GM20431 (cell line): ENCODE measurements around the gene SLN.

Experiments
- in situ Hi-C: fragments of 300-500 bp; cut with MseI, MboI; formaldehyde crosslinking; loops from one replicate; pipeline ENCODE4 v1.15.0; 2020; ENCODE audit warnings: low sequenced_read_pairs; ENCODE audit not compliant: unreplicated experiment

SLN gene

DNA sequence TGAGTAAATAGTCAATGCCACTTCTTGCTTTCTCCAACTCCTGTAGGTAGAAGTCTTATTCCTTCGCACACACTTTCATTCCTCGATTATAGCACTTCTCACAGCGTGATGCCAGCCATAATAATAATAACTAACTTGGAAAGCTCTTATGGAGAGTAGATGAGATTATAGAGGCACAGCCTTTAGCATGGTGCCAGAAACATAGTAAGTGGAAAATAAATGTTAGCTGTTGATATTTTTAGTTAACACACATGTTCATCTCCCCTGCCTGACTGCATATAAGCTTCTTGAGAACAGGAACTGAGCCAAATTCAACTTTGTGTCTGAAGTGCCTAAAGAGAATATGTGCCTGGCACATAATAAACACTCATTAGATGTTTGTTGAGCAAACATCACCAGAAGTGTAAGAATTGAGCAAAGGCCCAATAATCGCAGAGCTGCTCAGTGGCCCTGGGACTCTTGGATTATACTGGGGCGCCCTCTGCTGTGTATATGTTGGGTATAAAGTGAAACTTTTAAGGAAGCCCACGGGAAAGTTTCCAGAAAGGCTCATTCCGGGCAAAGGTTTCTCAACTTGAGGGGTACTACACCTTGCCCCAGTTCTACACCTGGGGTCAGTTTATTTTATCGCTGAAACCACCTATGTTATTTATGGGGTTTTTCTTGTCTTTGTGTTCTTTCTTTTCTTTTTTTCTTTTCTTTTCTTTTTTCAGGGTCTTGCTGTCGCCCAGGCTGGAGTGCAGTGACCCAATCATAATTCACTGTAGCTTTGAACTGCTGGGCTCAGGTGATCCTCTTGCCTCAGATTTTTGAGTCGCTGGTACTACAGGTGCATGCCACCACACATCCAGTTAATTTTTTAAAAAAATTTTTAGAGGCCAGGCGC is 22.3 kb downstream of the SLN start:
- in situ Hi-C loops = loop anchor here (25.0 kb wide), 1 partner anchor 102 kb away; the partner anchor contains the start of gene ELMOD1

- in situ Hi-C loops = loop anchor here (25.0 kb wide), 1 partner anchor 101 kb away; the partner anchor contains the start of gene ELMOD1
Observed at GRCh38 chr11:107688322-107688918, 23.4 kb downstream of the SLN start.

GRCh38 chr11:107683807-107684206 is 28.0 kb downstream of the SLN start:
- in situ Hi-C loops = loop anchor here (25.0 kb wide), 1 partner anchor 97 kb away; the partner anchor contains the start of gene ELMOD1

- in situ Hi-C loops = loop anchor here (25.0 kb wide), 1 partner anchor 96 kb away; the partner anchor contains the start of gene ELMOD1
Observed at GRCh38 chr11:107683061-107683460, 28.8 kb downstream of the SLN start.

DNA sequence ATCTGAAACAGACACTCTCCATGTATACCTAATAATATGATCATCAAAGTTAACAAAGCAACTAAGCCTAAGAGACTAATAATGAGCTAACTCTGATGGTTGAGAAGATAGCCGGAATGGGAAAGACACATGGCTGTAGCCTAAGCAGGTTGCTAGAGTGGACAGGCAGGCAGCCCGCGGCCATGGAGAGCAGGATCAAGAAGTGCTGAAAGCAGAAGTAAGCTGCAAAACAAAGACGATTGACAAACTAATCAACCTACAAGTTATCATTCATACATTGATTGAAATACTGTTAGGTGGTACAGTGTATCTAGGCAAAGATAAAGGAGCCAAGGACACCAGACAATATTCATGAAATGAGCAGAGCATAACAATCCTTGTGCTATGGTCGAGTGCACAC is 29.3 kb downstream of the SLN start:
- in situ Hi-C loops = loop anchor here (25.0 kb wide), 1 partner anchor 95 kb away; the partner anchor contains the start of gene ELMOD1

DNA sequence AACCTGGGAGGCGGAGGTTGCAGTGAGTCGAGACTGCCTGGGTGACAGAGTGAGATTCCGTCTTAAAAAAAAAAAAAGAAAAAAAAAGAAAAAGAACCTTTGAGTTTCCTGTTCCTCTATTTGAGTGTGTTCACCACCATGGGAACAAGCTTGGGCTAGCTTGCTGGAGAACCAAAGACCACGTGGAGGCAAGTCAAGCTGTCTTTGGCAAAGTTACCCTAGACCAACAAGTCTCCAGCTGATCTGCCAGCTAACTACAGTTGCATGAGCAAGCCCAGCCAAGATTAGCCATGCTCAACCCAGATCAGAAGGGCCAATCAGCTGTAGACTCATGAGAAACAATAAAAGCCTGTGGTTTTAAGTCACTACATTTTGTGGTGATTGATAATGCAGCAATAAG is 29.7 kb downstream of the SLN start:
- in situ Hi-C loops = loop anchor here (25.0 kb wide), 1 partner anchor 95 kb away; the partner anchor contains the start of gene ELMOD1

DNA sequence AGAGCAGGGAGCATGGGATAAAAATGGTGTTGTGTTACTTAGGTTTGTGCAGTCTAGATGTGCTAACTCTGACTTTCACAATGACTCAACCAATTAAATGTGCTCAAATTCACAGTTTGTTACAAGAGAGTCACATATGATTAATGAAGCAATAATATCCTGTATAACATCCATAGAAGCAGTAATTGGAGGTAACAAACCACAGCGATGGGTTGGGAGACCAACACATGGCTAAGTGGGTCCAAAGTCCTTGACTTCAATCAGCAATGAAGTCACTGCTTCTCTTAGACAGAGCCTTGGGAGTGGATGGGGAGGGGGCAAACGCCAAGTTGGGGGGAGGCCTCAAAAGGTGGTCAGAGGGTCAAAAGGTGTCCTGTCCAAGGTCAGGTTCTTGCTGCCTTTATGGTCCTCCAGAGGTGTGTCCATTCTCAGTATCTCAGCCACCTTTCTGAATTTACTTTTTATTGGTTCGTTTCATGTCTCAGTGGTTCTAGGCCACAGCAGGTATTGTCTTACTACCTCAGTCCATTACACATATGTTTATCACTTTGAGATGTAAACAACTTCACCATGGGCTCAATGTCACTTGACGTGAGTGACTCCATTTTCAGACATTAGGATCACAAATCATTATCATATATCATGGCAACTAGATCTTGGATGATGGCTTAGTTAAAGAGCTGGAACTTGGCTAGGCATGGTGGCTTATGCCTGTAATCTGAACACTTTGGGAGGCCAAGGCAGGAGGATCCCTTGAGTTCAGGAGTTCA is 32.4 kb downstream of the SLN start:
- in situ Hi-C loops = loop anchor here (25.0 kb wide), 1 partner anchor 92 kb away; the partner anchor contains the start of gene ELMOD1

- in situ Hi-C loops = loop anchor here (25.0 kb wide), 1 partner anchor 91 kb away; the partner anchor contains the start of gene ELMOD1
Observed at GRCh38 chr11:107678632-107678971, 33.3 kb downstream of the SLN start.

DNA sequence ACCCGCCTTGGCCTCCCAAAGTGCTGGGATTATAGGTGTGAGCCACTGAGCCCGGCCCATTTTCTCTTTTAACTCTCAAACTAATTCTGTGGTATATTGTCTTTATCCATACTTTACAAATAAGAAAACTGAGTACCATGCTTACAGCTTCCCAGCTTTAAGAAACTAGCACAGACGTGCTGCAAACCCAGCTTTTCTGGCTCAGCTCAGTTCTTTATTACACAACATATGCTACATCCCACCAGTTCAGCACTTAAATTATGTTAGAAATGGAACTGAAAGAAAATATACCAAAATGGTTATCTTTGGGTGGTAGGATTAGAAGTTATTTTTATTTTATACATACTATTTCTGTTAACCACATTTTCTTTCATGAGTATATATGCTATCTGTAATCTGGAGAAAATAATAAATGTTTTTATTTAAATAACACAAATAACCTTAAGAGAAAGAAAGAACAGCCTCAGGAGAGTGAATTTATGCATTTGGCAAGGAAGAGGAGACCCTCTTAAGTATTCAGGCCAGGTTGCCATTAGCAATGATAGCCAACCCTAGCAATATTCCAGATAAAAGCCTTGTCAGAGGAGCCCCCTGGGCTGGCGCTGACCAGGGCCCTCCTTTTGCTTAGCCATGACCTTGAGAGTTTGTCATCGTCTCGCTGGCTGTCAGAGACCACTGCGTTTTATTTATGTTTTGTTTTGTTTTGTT is 33.8 kb downstream of the SLN start:
- in situ Hi-C loops = loop anchor here (25.0 kb wide), 1 partner anchor 91 kb away; the partner anchor contains the start of gene ELMOD1

DNA sequence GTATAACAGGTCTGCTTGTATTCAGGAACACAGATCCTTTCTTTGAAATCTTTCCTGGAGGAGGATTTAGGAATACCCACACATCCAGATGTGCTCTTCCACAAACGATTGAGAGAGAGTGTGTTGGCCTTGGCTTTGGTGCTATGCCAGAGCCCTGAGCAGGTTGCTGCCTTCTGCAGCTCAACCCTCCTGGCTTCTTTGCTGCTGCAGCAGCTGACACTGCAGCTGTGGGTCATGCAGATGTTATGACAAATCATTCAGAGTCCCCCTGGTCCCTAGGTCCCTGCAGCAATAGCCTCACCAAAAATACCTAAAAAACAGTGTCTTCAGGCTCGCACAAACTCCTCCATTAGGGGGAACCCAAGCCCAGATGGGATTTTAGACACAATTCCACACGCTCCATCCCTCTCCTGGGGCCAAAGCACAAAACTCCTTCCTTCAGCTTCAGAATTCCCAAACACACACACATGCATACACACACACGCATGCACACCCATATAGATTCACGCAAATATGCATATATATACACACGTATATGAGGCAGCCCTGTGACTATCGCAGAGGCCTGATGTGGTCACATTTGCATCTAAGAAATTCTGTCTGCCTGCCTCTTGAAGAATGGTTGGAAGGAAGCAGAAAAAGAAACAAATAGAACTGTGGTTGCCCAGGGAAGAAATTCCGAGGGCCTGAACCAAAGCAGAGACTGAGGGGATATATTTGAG is 35.4 kb downstream of the SLN start:
- in situ Hi-C loops = loop anchor here (25.0 kb wide), 1 partner anchor 89 kb away; the partner anchor contains the start of gene ELMOD1

- in situ Hi-C loops = loop anchor here (25.0 kb wide), 1 partner anchor 89 kb away; the partner anchor contains the start of gene ELMOD1
Observed at GRCh38 chr11:107675902-107676301, 36.0 kb downstream of the SLN start.

DNA sequence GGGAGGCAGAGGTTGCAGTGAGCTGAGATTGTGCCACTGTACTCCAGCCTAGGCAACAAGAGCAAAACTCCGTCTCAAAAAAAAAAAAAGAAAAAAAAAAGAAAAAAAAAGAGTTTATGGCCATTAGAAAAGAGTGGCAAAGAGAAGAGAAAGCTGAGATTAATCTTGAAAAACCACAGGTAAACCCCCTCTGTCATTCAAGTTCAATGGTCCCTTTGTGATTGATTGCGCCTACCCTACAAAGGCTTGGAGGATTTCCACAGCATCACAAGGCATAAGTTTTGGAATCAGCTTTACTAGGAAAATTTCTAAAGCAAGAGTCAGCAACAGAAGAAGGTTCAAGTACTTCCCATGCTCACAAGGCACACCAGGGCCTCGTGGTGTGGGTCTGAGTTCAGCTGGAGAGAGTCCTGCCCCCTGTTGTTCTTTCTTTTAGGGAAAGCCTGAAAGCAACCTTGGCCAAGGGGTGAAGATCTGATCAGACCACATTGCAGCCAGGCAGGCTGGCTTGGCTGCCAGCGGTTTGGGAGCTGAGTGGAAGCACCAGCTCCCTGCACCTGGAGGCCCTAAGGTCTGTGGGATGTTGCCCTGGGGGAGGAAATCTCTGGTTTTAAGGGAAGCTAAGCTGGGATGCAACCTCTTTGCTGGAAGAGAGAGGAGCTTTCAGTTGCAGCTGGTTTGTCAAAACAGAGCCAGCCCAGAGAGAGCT is 41.8 kb downstream of the SLN start:
- in situ Hi-C loops = no loop called here

DNA sequence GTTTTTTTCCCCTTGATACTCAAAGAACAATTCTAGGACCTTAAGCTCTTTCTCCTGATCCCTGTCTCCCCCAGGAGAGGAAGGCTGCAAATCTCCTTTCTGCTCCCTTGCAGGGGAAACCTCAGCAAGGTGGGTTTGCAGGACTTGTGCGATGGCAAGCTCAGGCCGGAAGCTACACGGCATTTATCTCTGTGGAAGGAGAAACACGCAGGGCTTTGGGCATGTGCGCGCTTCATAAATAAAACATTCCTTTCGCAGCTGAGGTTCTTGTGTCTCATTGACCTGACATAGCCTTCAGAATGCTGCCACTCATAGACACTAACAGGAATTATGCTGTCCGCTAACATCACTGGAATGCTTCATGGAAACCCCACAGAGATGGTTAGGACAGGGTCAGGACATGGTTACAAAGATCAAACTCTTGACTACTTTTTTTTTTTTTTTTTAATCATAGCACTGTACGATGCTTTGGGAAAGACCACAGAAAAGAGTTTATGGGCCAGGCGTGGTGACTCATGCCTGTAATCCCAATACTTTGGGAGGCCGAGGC is 42.6 kb downstream of the SLN start:
- in situ Hi-C loops = no loop called here

DNA sequence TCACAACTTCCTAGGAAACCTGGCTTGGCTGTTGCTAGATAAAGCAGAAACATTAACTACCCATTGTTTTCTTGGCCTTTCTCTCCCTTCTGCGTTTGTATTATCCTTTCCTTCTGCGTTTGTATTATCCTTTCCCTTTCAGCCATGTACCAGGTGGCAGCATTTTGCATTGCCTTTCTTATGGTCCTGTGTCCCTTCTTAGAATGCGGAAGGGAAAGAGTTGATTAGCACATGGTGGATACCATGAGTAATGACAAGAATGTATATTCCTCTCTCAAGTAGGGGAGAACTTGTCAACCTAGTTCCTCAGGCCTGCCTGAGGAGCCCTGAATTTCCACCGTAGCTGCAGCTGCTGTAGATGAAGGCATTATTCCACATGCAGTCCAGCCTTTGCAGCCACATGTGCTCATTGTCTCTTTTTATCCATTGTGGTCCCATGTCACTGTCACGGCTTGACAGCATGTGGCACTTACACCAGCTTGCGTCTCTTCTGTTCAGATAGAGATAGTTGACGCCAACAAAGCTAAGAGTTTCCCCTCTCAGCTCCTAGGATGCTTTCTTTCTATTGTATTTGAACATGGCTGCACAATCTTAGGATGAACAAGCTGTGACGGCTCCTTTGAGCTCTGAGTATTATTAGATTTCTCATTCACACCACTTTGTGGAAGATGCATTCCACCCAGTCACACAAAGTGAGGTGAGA is 44.8 kb downstream of the SLN start:
- in situ Hi-C loops = no loop called here

- in situ Hi-C loops = no loop called here
Observed at GRCh38 chr11:107665018-107665417, 46.8 kb downstream of the SLN start.

DNA sequence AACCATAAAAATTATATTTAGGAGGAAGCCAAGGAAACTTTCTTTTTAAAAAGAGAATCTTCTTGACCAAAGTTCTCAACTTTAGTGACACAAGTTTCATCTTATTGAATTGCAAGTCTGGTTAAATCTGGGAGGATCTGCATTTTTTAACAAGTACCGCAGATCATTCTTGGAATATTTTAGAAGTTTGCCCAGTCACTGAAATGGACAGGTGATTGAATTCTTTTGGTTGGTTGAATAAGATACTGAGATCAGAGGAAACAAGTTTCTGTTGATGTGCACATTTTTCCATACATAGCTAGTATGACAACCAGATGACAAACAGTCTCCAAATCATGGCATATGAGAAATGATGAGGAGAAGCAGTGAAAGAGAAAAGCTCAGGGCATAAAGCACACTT is 50.2 kb downstream of the SLN start:
- in situ Hi-C loops = no loop called here

GRCh38 chr11:107660066-107660465 is 51.8 kb downstream of the SLN start:
- in situ Hi-C loops = no loop called here
